H9 (cell line): ENCODE measurements around the gene YKT6. TPM values are rescaled to one million over a fixed set of nuclear protein-coding genes. Genes with fewer than 3 reads are reported as not detected.

Experiments used
- DNase-seq: peaks from one replicate; pipeline ENCODE4 v3.0.0-alpha.2; 2017
- H2AFZ ChIP-seq: one replicate; pipeline ENCODE4 v1.6.1; 2013; ENCODE audit warnings: mild to moderate bottlenecking, low read length, control low read depth, moderate library complexity
- H2AK5ac ChIP-seq: 2 replicates; pipeline ENCODE4 v1.6.1; 2013; ENCODE audit warnings: low read length, control low read depth, mixed read lengths; ENCODE audit not compliant: insufficient read length
- H2BK120ac ChIP-seq: one replicate; pipeline ENCODE4 v1.6.1; 2013; ENCODE audit warnings: low read depth, mild to moderate bottlenecking, low read length, control low read depth, inconsistent platforms; ENCODE audit not compliant: poor library complexity, severe bottlenecking
- H2BK12ac ChIP-seq: 2 replicates; pipeline ENCODE4 v1.6.1; 2013; ENCODE audit warnings: low read length, control low read depth, mixed read lengths, low read depth; ENCODE audit not compliant: insufficient read length
- H2BK15ac ChIP-seq: 2 replicates; pipeline ENCODE4 v1.6.1; 2013; ENCODE audit warnings: low read depth, low read length, control low read depth
- H2BK20ac ChIP-seq: one replicate; pipeline ENCODE4 v1.6.1; 2013; ENCODE audit warnings: low read depth, mild to moderate bottlenecking, low read length, control low read depth, inconsistent platforms; ENCODE audit not compliant: poor library complexity, severe bottlenecking
- H2BK5ac ChIP-seq: 2 replicates; pipeline ENCODE4 v1.6.1; 2013; ENCODE audit warnings: low read length, control low read depth, mixed read lengths; ENCODE audit not compliant: insufficient read length
- H3K14ac ChIP-seq: 2 replicates; pipeline ENCODE4 v1.6.1; 2013; ENCODE audit warnings: low read length, control low read depth; ENCODE audit not compliant: insufficient read depth
- H3K18ac ChIP-seq: 2 replicates; pipeline ENCODE4 v1.6.1; 2013; ENCODE audit warnings: low read depth, mild to moderate bottlenecking, mixed read lengths, low read length, control low read depth; ENCODE audit not compliant: insufficient read length
- H3K23ac ChIP-seq: 2 replicates; pipeline ENCODE4 v1.6.1; 2013; ENCODE audit warnings: low read length, control low read depth, mixed read lengths, low read depth; ENCODE audit not compliant: insufficient read length
- H3K23me2 ChIP-seq: 2 replicates; pipeline ENCODE4 v1.6.1; 2013; ENCODE audit warnings: low read depth, mild to moderate bottlenecking, mixed read lengths, low read length, control low read depth; ENCODE audit not compliant: insufficient read length, poor library complexity, severe bottlenecking
- H3K27ac ChIP-seq: 2 replicates; pipeline ENCODE4 v1.5.1; 2013; ENCODE audit warnings: low read length, control low read depth, mixed read lengths, low read depth; ENCODE audit not compliant: insufficient read length
- H3K27me3 ChIP-seq: 2 replicates; pipeline ENCODE4 v1.6.1; 2013; ENCODE audit warnings: low read length, control low read depth, inconsistent platforms; ENCODE audit not compliant: insufficient read depth
- H3K4ac ChIP-seq: 2 replicates; pipeline ENCODE4 v1.6.1; 2013; ENCODE audit warnings: low read depth, mild to moderate bottlenecking, control low read depth, inconsistent platforms, low read length, moderate library complexity
- H3K4me1 ChIP-seq: 2 replicates; pipeline ENCODE4 v1.6.1; 2013; ENCODE audit warnings: low read length, control low read depth, inconsistent platforms; ENCODE audit not compliant: insufficient read depth
- H3K4me2 ChIP-seq: 2 replicates; pipeline ENCODE4 v1.6.1; 2013; ENCODE audit warnings: low read length, control low read depth, mixed read lengths; ENCODE audit not compliant: insufficient read length, insufficient read depth
- H3K56ac ChIP-seq: 2 replicates; pipeline ENCODE4 v1.6.1; 2013; ENCODE audit warnings: low read depth, mild to moderate bottlenecking, mixed read lengths, low read length, control low read depth; ENCODE audit not compliant: insufficient read length
- H3K79me1 ChIP-seq: 2 replicates; pipeline ENCODE4 v1.6.1; 2013; ENCODE audit warnings: low read depth, mild to moderate bottlenecking, moderate library complexity, low read length, control low read depth, inconsistent platforms; ENCODE audit not compliant: insufficient read depth, poor library complexity, severe bottlenecking
- H3K79me2 ChIP-seq: 2 replicates; pipeline ENCODE4 v1.6.1; 2013; ENCODE audit warnings: low read length, control low read depth, inconsistent platforms; ENCODE audit not compliant: insufficient read depth
- H3K9ac ChIP-seq: 2 replicates; pipeline ENCODE4 v1.6.1; 2013; ENCODE audit warnings: low read length, control low read depth, mixed read lengths; ENCODE audit not compliant: insufficient read length; ENCODE audit errors: extremely low read depth
- H3K9me3 ChIP-seq: one replicate; pipeline ENCODE4 v1.6.1; 2013; ENCODE audit warnings: low read depth, low read length, inconsistent platforms; ENCODE audit not compliant: control insufficient read depth
- H3T11ph ChIP-seq: one replicate; pipeline ENCODE4 v1.6.1; 2013; ENCODE audit warnings: mild to moderate bottlenecking, low read length, control low read depth, inconsistent platforms
- H4K20me1 ChIP-seq: one replicate; pipeline ENCODE4 v1.6.1; 2013; ENCODE audit not compliant: control insufficient read depth, insufficient read length, insufficient read depth
- H4K5ac ChIP-seq: 2 replicates; pipeline ENCODE4 v1.6.1; 2013; ENCODE audit warnings: low read depth, mild to moderate bottlenecking, mixed read lengths, low read length, control low read depth; ENCODE audit not compliant: insufficient read length
- H4K8ac ChIP-seq: replicated peaks from 2 replicates; pipeline ENCODE4 v1.6.1; 2013; ENCODE audit warnings: low read length, control low read depth, mixed read lengths, low read depth; ENCODE audit not compliant: insufficient read length
- H4K91ac ChIP-seq: 2 replicates; pipeline ENCODE4 v1.6.1; 2013; ENCODE audit warnings: low read depth, mild to moderate bottlenecking, moderate library complexity, mixed read lengths, low read length, control low read depth; ENCODE audit not compliant: insufficient read length
- H3K27ac Mint-ChIP-seq, 3 experiments: 2 replicates in 2 of 3; 3 replicates in 1 of 3; pipeline ENCODE4 v1.8.0; 2020 to 2021; ENCODE audit warnings: mixed read lengths in 3 of 3, mild to moderate bottlenecking in 1 of 3, moderate library complexity in 1 of 3
- H3K27me3 Mint-ChIP-seq: 2 replicates; pipeline ENCODE4 v1.8.0; 2021; ENCODE audit warnings: low read depth, mild to moderate bottlenecking, moderate library complexity, mixed read lengths
- H3K36me3 Mint-ChIP-seq, 3 experiments: 2 replicates in 2 of 3; 3 replicates in 1 of 3; pipeline ENCODE4 v1.8.0; 2020 to 2021; ENCODE audit warnings: low read depth in 3 of 3, mixed read lengths in 3 of 3; ENCODE audit not compliant: insufficient read depth in 1 of 3
- H3K4me1 Mint-ChIP-seq, 2 experiments: 2 replicates each; pipeline ENCODE4 v1.8.0; 2020; ENCODE audit warnings: mixed read lengths in 2 of 2
- H3K4me3 Mint-ChIP-seq, 2 experiments: 2 replicates in 1 of 2; 3 replicates in 1 of 2; pipeline ENCODE4 v1.8.0; 2020 to 2021; ENCODE audit warnings: mild to moderate bottlenecking in 2 of 2, mixed read lengths in 2 of 2, moderate library complexity in 1 of 2
- H3K9me3 Mint-ChIP-seq, 2 experiments: 2 replicates in 1 of 2; 3 replicates in 1 of 2; pipeline ENCODE4 v1.8.0; 2020; ENCODE audit warnings: mild to moderate bottlenecking in 2 of 2, mixed read lengths in 2 of 2, moderate library complexity in 1 of 2
- CTCF ChIP-seq: fragments of 200-600 bp; sonication (generic); conservative IDR thresholded peaks from 3 replicates; pipeline ENCODE4 v1.8.0; 2021; ENCODE audit warnings: antibody characterized with exemption, mild to moderate bottlenecking
- WGBS: extraction: QIAGEN DNeasy Blood & Tissue Kit; methylation state at CpG from one replicate; pipeline ENCODE4 v1.1.7; 2013; ENCODE audit warnings: missing lambda C conversion rate, low lambda C conversion rate, mixed read lengths; ENCODE audit not compliant: insufficient read length; ENCODE audit errors: extremely low coverage; 5-methylcytosine and 5-hydroxymethylcytosine counted together
- total RNA-seq: library from RNA; stranded (reverse); gene quantifications from 2 replicates; pipeline ENCODE4 v1.2.1, GENCODE V29; 2021

YKT6 gene
- total RNA-seq, 1 experiment from 2014 or later = 104 TPM

GRCh38 chr7:44240376-44240775 lies 39.6 kb downstream of the YKT6 start:
- Histone ChIP-seq H3K27ac (no peak overlapping the region), H3K4me2 (no peak overlapping the region), H2AK5ac (no peak overlapping the region), H3K23me2 (no peaks in the 10 kb centered on the region), H3K23ac (no peak overlapping the region), H3T11ph (no peak overlapping the region), H2BK20ac (no peak overlapping the region), H4K5ac (no peak overlapping the region), H3K79me1 (no peaks in the 10 kb centered on the region), H2AFZ (no peak overlapping the region), H2BK120ac (no peak overlapping the region), H3K14ac (no peak overlapping the region), H4K91ac (no peak overlapping the region), H2BK15ac (no peak overlapping the region), H2BK12ac (no peak overlapping the region), H3K9me3 (no peaks in the 10 kb centered on the region), H4K20me1 (peaks cover 3% of the 10 kb centered on the region), H3K4me1 (no peaks in the 10 kb centered on the region), H2BK5ac (no peak overlapping the region), H3K18ac (no peak overlapping the region), H3K56ac (no peak overlapping the region), H3K79me2 (no peaks in the 10 kb centered on the region), H3K27me3 (no peaks in the 10 kb centered on the region), H4K8ac (no peak overlapping the region), H3K4ac (no peak overlapping the region), H3K9ac (no peak overlapping the region)
- Mint-ChIP-seq H3K9me3 (no peaks in the 10 kb centered on the region), H3K4me3 (no peak overlapping the region), H3K36me3 (peaks cover 0 to 1% (median 0%) of the 10 kb centered on the region in 3 experiments; a peak in 1 of 7 replicates), H3K4me1 (peaks cover 9 to 14% of the 10 kb centered on the region in 2 experiments), H3K27ac (no peak overlapping the region), H3K27me3 (no peaks in the 10 kb centered on the region; the same call in 1 of the 2 replicates)
- TF ChIP-seq CTCF = no peak
- WGBS = no CpG with 5 or more reads among the region's 16 CpGs
- DNase-seq = no peak
